ENCODE measurements around the gene SLCO3A1.
"Not testable (repeated sequence)": the region's sequence is repeated elsewhere in the genome, so short reads cannot be mapped to it uniquely, and the experiment has no call there.

SLCO3A1 gene

GRCh38 chr15:91950631-91951329 lies 97.3 kb downstream of the SLCO3A1 start:
- H3K4me3 ChIP-seq (ENCODE audit: low read length), result no peak overlapping the region
- peak; percentile 92 for DNase-seq (ENCODE audit: low read depth)
- peak; percentile 57 for TF ChIP-seq CTCF (IDR thresholded peaks at IDR 0.05; ENCODE audit: insufficient read depth, low read depth, low read length, missing control alignments)

- no peak for DNase-seq (ENCODE audit: low read depth)
- H3K4me3 ChIP-seq (ENCODE audit: low read length), result no peak overlapping the region
- no peak for TF ChIP-seq CTCF (IDR thresholded peaks at IDR 0.05; ENCODE audit: insufficient read depth, low read depth, low read length, missing control alignments)
These were observed 98.7 kb downstream of the SLCO3A1 start for GRCh38 chr15:91952216-91952615.

- TF ChIP-seq CTCF (IDR thresholded peaks at IDR 0.05; ENCODE audit: insufficient read depth, low read depth, low read length, missing control alignments), result no peak
- DNase-seq (ENCODE audit: low read depth), result peak; percentile 99
- no peak overlapping the region for H3K4me3 ChIP-seq (ENCODE audit: low read length)
These were observed 99.9 kb downstream of the SLCO3A1 start for GRCh38 chr15:91953432-91953831.

GRCh38 chr15:91954292-91954691 lies 100.8 kb downstream of the SLCO3A1 start:
- peak; percentile 15 for TF ChIP-seq CTCF (IDR thresholded peaks at IDR 0.05; ENCODE audit: insufficient read depth, low read depth, low read length, missing control alignments)
- DNase-seq (ENCODE audit: low read depth), result peak; percentile 52
- H3K4me3 ChIP-seq (ENCODE audit: low read length), result no peak overlapping the region

- DNase-seq (ENCODE audit: low read depth), result peak; percentile 97
- no peak for TF ChIP-seq CTCF (IDR thresholded peaks at IDR 0.05; ENCODE audit: insufficient read depth, low read depth, low read length, missing control alignments)
- H3K4me3 ChIP-seq (ENCODE audit: low read length), result no peak overlapping the region
These were observed 102.7 kb downstream of the SLCO3A1 start for GRCh38 chr15:91956026-91956723.

DNA sequence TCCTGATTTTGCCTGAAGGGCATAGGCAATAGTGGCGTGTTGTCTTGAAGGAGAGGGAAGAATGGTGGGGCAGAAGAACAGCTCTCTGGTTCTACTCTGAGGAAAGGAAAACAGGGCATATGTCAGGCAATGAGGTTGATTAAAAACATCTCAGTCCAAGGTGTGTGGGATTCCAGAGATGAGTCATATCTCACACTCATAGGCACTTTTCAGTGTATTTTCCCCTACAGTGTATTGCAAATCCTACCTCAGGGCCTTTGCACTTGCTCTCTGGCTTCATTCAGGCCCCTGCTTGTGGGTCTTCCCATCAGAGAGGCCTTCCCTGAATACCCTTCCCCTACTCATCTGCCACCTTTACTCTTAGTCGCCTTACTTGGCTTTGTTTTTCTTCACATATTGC lies 107.8 kb downstream of the SLCO3A1 start:
- peak; percentile 72 for DNase-seq (ENCODE audit: low read depth)
- H3K4me3 ChIP-seq (ENCODE audit: low read length), result no peak overlapping the region
- no peak for TF ChIP-seq CTCF (IDR thresholded peaks at IDR 0.05; ENCODE audit: insufficient read depth, low read depth, low read length, missing control alignments)

DNA sequence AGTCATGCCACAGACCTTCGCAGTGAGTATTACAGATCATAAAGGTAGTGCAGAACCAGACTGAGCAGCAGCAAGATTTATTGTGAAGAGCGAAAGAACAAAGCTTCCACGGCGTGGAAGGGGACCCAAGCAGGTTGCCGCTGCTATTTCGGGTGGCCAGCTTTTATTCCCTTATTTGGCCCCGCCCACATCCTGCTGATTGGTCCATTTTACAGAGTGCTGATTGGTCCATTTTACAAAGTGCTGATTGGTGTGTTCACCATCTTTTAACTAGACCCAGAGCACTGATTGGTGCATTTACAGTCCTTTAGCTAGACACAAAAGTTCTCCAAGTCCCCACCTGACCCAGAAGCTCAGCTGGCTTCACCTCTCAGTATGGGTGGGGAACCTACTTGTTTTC lies 110.2 kb downstream of the SLCO3A1 start:
- DNase-seq (ENCODE audit: low read depth), result not testable (repeated sequence)

More for the DNA sequence above, 110.2 kb downstream of the SLCO3A1 start:
- not testable (repeated sequence) for H3K4me3 ChIP-seq (ENCODE audit: low read length)

Data from epithelial cell of esophagus (primary cell).